CD4-positive, alpha-beta T cell treated with Interferon gamma for 1 hour (primary cell): ENCODE measurements around the gene MVB12B.

Experiments
- DNase-seq: peaks from one replicate; pipeline ENCODE4 v3.0.0-alpha.2; 2020

MVB12B gene

DNA sequence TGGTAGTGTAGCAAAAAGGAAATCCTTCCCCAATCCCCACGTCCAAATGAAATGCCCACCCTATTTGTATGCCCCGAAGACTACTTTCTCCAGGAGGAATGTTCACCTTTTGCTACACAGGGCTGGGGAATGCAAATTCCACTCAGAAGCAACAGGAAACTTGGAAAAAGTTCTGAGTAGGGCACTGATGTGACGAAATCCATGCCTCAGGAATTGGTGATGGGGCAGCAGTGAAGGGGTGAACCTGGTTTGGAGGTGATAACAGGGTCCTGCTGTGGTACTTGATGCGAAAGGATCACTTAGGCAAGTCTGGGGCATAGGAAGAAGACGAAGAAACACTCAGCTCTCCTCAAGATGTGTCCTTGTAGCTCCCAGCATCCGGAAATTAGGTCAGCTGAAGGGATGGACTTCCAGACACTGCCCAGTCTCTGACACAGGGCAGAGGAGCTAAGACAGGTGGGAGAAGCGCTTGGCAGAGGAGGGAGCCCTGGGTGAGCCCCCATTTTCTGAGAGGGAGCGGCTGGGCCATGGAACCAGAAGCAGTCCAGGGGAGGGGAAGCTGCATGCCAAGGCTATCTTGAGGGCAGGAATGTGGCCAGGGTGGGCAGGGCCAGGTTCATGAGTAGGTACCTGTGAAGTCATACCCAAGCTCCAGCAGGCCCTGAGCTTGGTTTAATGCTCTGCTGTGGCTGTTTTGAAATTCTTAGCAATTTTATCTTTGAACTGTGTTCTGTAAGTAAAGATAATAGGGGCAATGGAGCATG lies 22.2 kb upstream of the MVB12B start:
- DNase-seq, result no peak

DNA sequence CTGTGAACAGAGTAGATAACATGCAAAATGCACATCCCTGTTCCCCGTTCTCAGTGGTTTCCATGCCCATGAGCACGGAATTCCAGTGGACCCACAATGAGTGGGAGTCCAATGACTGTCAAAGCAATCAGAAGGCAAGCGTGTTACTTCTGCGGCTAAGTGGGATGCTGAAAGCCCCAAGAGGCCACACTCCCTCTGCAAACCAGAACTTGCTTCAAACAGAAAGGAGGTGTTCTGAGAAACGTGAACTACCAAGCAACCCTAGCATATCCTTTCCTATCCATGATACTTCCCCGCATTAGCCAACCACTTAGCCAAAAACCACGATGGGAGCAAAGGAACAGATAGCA lies 21.7 kb upstream of the MVB12B start:
- DNase-seq, result no peak

DNA sequence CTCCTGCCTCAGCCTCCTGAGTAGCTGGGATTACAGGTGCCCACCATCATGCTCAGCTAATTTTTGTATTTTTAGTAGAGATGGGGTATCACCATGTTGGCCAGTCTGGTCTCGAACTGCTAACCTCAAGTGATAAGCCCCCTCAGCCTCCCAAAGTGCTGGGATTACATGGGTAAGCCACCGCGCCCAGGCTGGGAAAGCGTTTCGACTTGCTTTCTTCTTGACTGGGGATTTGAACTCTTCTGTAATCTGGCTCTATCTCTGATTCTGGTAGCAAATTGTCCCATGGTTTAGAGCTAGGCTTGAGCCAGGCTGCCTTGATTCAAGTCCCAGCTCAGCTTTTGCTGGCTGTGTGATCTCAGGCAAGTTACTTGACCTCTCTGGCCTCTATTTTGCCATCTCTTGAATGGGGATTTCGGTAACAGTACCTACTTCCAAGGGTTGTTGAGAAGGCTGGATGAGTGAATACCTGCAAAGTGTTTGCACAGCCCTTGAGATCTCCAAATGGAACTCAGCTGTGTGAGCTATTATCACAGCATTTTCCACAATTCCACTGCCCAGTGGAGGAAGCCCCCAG lies 20.5 kb upstream of the MVB12B start:
- DNase-seq, result no peak

DNA sequence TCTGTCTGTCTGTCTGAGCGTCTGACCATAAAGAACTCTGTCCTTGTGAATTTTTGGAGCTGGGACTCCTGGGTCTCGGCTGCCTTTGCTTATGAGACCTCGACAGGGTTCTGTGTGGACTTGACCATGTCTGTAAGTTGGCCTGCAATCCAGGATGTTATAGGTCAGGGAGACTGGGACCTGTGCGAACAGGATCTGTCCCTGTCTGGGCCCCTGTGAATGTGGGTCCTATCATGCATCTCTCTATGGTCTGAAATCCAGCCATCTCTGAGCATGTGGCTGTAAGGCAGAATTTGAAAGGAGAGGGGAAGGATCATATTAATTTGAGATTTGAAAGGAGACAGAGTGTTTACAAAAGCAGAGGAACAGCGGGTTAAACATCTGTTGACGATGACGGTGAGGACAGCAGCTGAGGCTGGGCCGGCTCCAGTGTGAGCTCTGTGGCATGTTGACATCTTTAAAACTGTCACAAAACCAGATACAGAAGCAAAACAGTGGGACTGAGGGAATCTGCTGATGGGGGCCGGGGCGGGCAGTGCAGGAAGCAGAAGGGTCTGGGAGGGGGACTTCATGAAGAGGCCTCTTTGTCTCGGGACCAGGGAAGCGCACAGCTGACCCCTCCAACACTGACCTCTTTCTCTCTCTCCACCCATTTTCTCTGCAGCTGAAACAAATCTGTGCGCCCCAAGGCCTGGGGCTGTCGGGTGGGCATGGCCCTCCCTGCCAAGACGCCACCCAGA lies 19.1 kb upstream of the MVB12B start:
- no peak for DNase-seq

DNA sequence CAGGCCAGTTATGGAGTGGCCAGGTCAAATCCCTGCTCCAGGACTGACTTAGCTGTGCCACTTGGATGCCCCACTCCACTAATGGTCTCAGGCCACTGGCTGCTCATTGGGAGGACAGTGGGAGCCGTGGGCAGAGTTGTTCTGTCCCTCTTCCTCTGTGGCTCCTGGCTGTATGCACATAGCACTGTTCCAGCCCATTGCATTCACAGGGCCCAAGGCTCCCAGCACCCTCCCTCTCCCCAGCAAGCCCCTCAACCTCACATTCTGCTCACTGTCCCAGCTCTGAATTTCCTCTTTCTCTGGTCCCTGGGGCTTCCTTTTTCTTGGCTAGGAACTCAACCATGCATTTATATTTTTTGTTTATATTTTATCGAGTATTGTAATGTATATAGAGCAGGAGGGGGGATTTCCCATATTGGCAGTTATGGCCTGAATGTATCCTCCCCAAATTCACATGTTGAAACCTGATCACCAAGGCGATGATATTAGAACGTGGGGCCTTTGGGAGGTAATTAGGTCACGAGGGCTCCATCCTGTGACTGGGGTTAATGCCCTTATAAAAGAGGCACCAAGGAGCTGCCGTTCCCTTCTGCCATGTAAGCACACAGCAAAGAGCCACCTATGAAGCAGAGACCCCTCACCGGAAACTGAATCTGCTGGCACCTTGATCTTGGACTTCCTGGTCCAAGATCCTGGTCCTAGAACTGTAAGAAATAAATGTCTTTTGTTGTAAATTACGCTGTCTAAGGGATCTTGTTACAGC lies 17.0 kb upstream of the MVB12B start:
- DNase-seq, result no peak

DNA sequence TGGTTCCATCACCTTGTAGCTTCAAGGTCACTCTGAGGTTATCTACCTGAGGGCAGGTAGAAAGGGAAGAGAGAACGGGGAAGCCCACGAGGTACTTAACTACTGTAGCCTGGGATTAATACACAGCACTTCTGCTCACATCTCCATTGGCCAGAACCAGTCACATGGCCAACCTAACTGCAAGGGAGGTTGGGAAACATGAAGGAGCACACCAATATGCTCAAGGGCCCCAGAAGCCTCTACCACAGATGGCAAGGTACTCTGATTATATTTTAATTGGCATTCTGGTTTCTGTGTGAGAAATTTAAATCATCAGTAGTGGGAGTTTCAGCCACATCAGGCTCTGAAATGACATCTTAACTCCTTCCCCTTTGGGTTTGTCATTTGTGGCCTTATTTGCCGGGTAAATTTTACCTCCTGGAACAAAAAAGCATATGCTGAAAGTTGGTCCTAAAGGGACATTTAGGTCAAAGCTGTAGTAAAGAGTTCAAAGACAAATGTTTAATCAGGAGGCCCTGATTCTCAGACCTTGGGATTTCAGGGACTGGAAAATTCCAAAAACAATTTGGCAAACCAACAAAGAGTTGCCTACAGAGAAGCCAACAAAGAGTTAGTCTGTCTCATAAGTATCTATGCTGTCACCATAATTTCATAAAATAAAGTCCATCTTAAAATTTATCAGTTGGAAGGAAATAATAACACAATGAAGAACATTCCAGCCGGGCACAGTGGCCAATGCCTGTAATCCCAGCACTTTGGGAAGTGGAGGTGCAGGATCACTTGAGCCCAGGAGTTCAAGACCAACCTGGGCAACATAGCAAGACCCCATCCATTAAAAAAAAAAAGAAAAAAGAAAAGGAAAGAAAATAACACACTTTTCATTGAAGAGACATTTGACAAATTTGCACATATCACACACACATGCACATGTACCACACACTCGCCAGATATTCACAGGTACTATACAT lies 13.8 kb upstream of the MVB12B start:
- no peak for DNase-seq

DNA sequence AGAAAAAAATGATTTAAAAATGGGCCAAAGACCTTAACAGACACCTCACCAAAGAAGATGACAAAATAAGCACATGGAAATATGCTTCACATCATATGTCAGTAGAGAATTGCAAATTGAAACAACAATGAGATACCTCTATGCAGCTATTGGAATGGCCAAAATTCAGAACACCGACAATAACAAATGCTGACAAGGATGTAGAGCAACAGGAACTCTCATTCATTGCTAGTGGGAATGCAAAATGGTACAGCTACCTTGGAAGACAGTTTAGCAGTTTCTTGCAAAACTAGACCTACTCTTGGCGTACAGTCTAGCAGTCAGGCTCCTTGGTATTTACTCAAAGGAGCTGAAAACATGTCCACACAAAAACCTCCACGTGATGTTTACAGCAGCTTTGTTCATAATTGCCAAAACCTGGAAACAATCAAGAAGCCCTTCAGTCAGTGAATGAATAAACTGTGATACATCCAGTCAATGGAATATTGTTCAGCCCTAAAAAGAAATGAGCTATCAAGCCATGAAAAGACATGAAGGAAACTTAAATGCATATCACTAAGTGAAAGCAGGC lies 10.5 kb upstream of the MVB12B start:
- DNase-seq, result no peak

DNA sequence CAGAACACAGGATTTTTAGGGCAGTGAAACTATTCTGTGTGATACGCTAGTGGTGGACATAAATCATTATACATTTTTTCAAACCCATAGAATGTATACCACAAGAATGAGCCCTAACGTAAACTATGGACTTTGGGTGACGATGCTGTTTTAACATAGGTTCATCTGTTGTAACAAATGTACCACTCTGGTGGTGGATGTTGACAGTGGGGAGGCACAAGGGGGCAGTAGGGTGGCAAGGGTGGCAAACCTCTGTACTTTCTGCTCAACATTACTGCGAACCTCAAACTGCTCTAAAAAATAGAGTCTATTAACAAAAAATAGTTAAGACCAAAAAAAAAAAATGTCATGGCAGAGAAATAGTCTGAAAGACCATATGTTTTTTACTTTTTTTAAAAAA lies 9.1 kb upstream of the MVB12B start:
- DNase-seq, result peak; percentile 48

DNA sequence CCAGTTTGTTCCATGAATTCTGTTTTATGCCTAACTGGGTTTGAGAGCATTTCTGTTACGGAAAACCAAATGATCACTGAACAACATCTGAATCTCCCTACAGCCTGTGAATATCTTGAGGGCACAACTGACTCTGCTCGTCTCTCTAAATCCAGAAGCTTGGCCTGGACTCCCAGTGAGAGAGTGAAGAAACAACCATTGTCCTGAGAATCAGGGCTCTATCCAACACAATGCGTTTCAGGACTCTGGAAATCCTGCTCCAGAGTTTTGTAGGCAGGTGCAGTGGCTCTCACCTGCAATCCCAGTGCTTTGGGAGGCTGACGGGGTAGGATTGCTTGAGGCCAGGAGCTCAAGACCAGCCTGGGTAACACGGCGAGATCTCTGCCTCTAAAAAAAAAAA lies 7.8 kb upstream of the MVB12B start:
- no peak for DNase-seq

DNA sequence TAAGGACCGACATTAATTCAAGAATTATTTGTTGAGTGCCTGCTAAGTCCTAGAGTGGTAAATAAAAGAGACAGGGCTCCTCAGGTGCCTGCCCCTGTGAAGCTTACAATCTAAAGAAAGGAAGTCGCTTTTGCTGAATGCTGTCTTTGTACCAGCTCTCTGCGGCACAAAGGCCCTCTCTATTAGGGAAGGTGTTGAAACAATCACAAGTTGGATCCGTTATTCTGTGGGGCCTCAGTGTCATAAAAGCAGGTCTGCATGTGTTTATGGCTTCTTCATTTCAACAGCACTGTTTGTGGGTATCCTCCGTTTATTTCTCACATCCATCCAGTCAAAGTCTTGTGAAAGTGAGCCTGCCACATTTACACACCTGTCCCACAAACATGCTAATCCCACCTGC lies 7.0 kb upstream of the MVB12B start:
- DNase-seq, result no peak

DNA sequence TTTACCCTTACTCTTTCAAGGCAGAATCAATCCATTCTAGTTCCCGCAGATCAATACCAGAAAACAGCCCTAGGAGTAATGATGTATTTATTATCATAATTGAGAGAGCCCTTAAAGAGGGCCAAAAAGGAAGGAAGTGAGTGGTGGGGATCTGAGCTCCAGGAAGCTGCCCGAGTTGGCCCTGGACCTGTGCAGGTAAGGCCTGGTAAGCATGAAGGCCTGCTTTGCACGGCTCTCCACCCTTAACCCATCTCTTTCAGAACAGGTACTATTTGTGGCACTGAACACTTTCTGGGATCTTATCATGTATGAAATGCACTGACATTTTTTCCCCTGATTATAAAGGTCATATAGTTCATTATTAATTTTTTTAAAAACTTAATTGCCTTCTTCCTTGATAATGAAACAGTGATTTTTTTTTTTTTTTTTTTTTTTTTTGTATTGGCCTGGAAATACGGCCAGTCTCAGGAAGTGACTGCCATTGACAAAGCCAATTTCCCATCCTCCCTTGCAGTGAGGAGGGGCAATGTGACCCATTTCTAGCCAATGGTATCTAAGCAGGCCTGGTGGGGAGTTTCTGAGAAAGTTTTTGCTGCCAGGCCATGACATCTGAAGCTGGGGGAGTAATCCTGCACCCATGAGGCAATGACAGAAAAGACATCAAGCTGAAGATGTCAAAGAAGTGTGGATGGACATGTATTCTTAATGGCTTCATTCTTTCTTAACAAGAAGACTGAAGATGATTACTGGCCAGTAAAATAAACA lies 6.3 kb upstream of the MVB12B start:
- DNase-seq, result no peak

DNA sequence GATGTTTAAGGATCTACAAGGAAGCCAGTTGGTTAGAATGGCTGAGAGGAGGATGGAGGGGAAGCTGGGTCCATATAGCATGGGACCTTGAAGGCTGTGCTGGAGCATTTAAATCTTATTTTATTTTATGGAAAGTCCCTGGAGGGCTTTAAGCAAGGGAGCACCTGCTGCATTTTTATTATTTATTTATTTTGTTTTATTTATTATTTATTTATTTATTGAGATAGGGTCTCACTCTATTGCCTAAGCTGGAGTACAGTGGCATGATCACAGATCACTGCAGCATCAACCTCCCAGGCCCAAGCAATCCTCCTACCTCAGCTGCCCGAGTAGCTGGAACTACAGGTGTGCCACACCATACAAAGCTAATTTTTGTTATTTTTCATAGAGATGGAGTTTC lies 4.9 kb upstream of the MVB12B start:
- DNase-seq, result no peak

DNA sequence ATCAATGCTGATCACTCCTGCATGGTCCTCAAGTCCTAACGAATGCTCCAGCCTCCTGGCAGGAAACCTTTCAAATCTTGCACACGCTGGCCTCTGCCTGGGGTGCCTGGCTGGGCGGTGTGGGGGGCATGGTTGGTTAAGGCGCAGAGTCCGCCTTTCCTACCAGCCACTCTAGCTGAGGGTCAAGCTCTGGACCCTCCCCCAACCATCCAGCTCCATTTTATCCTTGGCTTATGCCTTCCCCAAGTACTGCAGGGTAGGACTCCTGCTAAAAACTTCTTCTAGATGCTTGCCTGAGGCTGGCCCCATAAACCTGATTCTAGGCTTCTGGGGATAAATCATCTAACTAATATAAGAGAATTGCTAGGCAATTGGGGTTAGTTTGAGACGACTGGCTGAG lies 808 bp upstream of the MVB12B start:
- no peak for DNase-seq

DNA sequence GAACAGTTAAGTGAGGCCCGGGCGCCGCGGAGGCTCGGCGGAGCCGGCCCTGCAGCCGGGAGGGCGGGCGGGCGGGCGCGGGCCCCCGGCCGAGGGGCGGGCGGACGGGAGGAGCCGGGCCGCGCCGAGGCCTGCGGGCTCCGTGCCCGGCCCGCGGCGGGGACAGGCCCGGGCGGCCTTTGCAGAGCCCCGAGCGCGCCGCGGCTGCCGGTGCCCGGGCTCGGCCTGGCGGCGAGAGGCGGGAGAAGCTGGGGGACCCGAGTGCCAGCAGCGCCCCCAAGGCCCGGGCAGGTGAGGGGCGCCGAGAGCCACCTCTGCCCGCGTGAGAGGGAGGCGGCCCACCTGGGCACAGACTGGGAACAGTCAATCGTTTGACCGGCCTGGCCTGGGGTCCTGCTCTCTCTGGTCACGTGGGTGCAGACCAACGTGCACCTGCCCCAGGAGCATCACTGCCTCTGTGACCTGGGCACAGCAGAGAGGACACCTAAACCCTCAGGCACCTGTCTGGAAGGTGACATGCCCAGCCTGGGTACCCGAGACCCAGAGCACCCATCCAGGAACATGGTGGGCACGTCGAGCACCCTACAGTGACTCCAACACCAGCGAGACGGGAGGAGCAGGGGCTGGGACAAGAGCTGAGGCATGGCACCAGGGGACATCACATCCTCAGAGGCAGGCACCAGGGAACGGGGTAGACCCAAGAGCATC lies 531 bp downstream of the MVB12B start:
- DNase-seq, result peak; percentile 10

DNA sequence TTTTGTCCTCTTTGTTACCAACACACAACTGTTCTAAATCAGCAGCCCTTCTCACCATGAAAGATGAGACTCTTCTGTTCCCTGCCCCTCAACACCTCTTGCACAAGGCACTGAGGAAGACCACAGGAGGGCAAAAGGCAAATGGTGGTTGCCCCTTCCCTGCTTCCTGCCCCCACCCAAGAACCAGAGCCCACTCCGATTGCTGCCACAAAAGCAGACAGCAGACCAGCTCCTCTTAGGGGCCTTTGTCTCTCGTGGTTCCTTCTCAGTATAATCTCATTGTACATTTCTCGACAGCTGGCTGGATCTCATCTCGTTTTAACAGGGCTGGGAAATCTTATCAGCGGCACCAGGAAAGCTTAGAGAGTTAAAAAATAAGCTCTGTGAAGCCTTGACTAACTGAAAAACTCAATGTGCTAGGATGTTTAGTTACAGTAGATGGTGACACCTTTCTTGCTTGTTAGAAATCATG lies 1.1 kb downstream of the MVB12B start:
- no peak for DNase-seq

DNA sequence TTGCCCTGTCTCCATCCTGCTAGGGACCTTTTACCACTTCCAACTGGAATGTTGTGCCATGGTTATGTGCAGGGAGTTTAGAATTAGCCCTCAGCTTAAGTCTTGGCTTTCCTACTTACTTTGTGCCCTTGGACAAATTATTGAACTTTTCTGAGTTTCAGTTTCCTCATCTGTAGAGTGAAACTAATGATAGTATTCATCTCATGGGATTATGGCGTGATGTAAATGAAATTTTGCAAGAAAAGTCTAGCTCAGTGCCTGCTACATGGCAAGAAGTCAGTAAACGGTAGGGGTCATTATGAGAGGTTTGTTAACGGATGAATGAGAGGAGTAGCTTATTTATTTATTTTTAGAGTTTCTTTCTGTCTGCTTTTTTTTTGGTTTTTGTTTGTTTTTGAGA lies 1.8 kb downstream of the MVB12B start:
- DNase-seq, result no peak

DNA sequence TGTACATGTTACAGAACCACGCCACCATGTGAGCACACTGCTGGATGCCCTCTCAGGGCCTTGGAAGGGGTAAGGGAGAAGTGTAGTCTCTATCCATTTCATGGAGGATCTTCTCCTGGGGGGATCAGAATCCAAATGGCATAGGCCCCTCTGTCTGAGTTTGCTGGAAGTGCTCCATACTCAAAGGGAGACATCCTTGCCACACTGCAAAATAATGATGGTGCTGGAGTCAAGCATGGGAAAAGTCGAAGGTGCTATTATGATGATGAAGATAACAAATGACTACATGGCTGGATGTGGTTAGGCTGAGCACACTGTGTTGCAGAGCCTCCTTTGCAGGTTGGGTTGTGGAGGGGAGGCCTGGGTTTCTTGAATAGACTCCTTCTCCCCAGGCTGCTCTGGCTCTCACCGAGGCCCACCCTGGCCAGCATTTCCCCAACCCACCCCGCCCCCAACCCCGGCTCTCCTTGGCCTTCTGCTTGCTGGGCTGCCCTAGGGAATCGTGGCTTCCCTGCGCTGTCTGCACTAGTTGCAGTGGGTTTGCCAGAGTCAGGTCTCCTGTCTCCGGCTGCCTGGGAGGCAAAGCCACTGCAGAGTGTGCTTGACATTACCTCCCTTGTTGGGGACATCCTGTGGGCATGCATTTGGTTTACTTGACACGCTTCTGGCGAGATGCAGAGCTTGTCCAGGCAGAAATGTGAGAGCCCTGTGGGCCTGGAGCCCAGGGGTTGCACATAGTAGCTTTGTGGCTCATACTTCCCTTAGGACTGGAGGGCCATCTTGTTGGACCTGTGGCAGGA lies 3.0 kb downstream of the MVB12B start:
- DNase-seq, result no peak

DNA sequence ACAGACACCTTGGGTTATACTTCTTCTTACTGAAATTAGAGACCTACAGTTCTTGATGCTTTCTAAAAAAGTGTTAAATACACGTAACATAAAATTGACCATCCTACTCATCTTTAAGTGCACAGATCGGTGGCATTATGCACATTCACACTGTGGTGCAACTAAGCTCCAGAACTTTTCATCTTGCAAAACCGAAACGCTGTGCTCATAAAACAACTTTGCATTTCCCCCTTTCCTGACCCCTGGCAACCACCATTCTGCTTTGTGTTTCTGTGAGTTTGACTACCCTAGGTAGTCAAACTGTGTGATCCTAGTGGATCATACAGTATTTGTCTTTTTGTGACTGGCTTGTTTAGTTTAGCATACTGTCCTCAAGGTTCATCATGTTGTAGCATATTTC lies 3.9 kb downstream of the MVB12B start:
- no peak for DNase-seq

DNA sequence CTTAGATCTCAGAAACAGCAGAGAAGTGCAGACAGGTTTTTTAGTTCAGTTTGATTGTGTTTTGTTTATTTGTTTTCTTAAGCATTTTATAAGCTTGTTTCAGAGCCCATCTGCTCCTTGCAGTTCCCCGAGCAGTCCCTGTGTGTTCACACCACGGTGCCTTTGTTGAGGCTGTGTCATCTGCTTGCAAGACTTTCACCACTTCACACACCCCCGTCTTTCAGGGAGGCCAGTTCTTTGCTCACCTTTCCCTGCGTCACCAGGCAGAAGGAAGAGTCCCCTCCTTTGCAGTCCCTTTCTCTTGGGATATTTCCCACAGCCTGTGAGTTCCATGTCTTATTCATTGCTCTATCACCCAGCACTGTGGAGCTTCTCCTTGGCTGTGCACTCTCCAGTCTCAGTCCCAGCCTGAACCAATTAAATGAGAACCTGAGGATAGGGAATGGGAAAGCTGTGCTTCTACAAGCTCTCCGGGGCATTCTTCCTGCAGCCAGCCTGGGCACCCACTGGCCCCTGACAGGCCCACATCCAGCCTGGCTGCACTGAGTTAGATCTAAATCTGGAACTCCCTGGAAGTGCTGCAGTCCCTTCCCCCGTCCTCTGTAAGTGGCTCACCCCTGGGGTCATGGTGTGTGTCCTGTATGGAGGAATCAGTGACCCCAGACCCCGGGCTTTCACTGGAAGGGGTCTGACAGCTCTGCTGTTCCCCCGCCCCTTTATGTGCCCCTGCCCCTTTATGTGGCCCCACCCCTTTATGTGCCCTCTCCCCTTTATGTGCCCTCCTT lies 5.5 kb downstream of the MVB12B start:
- no peak for DNase-seq
